HG03095 (cell line): Measurements from ENCODE around the gene TSG101.

Source experiments
- ATAC-seq: cut with Tn5 transposase; IDR thresholded peaks from one replicate; pipeline ENCODE4 v1.9.1; 2021; ENCODE audit warnings: moderate library complexity; ENCODE audit not compliant: unreplicated experiment

The TSG101 gene, protein sequence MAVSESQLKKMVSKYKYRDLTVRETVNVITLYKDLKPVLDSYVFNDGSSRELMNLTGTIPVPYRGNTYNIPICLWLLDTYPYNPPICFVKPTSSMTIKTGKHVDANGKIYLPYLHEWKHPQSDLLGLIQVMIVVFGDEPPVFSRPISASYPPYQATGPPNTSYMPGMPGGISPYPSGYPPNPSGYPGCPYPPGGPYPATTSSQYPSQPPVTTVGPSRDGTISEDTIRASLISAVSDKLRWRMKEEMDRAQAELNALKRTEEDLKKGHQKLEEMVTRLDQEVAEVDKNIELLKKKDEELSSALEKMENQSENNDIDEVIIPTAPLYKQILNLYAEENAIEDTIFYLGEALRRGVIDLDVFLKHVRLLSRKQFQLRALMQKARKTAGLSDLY

DNA sequence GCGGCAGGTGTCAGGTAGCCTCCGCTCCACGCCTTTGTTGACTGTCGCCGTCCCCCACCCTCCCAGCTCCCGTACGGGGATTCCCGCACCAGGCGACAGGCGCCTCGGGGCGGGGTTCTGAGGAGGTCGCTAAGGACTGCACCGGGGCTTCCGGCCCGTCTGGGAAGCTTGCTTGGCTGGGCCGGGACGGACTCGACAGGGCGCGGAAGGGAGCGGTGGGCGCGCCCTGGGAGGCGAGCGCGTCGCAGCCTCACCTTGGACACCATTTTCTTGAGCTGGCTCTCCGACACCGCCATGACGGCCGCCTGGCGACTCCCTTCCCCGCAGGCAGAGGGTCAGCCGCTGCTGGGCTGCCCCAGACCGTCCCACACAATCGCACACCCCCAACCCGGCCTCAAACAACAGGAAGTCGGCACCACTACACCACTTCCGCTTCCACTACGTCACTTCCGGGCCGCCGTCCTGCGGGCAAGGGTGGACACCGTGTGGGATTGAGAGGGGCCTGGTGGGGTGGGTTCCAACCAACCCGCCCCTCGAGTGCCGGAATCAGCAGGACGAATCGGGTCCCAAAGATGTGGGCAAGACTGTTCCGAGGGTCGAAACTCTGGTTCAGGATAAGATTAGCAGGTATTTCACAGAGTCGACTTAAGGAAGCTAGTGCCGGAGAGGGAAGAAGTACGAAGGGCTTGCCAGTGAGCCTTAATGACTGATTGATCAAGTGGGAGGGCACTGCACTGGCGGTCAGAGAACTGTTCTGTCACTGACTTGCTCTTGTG, at the start of gene TSG101:
TSG101 (minus strand) TSS at position 422 of the 776 bp plus-strand sequence; CDS start at position 296, 126 bp downstream.
- ATAC-seq: peak; percentile 96

- no peak for ATAC-seq
Observed at GRCh38 chr11:18575361-18575760, 48.6 kb upstream of the TSG101 start.

- ATAC-seq: no peak
Observed at GRCh38 chr11:18567081-18567480, 40.3 kb upstream of the TSG101 start.

- ATAC-seq: no peak
Observed at GRCh38 chr11:18566406-18566805, 39.7 kb upstream of the TSG101 start.

- no peak for ATAC-seq
Observed at GRCh38 chr11:18564149-18564548, 37.4 kb upstream of the TSG101 start.

- ATAC-seq: no peak
Observed at GRCh38 chr11:18563090-18563730, 36.5 kb upstream of the TSG101 start.

DNA sequence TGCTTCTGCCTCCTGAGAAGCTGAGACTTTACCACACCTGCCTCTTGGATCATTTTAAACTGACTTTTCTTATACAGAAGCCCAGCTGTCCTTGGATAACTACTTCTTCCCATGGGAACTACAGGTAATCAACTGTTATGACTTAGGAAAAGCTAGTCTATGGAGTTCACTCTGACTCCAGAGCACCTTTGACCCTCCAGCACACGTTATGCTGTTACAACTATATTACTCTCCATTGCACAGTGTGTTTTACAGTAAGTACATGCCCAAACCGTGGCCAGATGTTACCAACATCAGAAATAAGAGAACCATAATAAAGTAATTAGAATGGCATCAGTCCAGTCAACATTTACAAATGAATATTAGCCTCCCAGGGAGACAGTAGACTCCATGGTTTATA, 21.3 kb upstream of the TSG101 start:
- no peak for ATAC-seq

DNA sequence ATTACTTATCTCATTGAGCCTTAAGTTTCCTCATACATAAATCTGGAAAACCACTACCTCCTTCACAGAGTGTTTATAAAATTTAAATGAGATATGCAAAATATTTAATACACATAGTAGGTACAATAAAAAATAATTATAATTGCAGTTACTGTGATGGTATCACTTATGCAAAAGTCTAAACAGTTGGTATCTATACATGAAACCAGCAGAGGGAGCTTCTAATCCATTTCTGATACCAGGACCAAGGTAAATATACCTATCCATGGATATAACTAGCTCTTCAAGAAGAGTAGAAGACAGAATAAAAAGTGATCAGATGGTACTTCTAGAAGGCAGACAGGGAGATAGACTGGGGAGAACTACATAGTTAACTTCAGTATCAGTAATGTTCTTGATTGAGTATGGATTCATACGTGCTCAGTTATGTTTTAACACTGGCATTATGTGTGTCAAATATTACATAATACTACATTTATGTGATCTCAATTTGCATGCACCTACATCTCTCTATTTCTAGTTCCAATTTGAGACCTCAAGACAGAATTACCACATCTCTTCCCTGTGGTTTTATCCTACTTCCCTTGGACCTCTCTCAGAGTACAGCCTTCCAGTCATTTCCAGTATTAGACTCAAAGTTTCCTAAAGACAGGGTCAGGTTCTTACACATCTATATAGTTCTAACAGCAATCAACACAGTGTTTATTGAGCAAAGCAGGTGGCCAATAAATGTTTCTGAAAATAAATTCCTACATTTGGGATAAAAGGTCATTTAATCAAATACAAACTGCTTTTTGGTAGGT, 13.7 kb upstream of the TSG101 start:
- no peak for ATAC-seq

DNA sequence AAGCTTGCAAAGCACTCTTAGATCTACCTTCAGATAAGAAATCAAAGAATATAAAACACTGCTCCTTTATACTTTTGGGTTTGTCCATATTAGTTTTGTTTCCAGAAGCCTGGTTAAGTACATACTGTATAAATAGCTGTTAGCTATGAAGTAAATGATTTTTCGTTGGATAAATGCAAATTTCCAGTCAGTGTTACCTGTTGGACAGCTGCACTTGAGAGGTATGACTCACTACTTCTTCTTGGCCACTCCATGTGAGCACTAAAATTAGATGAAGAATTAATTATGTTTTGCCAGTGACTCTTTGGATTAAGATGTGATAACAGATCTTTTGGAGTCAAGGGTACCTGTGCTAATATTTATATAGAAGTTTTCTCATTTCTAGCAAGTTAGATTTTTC, 9.5 kb upstream of the TSG101 start:
- ATAC-seq: no peak

DNA sequence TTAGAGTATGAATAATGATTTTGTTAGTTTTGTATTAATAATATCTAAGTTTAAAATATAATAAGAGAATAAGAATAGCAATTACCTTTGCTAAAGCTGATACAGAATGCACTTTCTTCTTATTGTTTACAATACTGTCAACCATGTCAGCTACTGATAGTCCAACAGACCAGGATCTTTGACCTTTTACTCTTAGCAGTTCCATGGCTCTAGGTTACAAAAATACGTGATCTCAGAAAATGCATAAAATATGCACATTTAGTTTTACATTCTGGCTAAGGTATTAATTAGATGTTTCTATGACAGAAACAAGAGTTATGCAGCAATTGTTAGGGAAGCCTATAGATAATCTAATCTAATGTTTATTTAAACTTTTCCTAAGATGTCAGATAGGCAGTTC, 7.5 kb upstream of the TSG101 start:
- ATAC-seq: no peak

- ATAC-seq: no peak
Observed at GRCh38 chr11:18533365-18533764, 6.6 kb upstream of the TSG101 start.

- no peak for ATAC-seq
Observed at GRCh38 chr11:18527512-18527911, 770 bp upstream of the TSG101 start.

DNA sequence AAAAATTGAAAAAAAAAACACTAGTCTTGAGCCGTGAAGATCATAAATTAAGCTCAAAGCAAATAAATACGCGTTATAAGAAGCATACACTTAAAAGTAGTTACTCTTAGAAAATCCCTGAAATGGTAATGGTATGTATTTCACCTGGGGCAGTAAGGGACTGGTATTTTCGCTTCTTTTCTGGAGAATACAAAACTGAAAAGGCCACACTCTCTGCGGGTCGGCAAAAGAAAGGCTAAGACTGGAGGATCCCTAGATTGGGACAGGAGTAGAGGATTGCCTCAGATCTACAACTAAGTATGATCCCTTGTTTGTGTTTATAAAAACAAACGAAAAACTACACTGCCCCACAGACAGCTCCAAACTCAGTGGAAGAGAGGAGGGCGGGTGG, 617 bp downstream of the TSG101 start:
- ATAC-seq: no peak

- no peak for ATAC-seq
Observed at GRCh38 chr11:18524248-18524647, 2.5 kb downstream of the TSG101 start.

GRCh38 chr11:18523084-18523483, 3.7 kb downstream of the TSG101 start:
- ATAC-seq: no peak

DNA sequence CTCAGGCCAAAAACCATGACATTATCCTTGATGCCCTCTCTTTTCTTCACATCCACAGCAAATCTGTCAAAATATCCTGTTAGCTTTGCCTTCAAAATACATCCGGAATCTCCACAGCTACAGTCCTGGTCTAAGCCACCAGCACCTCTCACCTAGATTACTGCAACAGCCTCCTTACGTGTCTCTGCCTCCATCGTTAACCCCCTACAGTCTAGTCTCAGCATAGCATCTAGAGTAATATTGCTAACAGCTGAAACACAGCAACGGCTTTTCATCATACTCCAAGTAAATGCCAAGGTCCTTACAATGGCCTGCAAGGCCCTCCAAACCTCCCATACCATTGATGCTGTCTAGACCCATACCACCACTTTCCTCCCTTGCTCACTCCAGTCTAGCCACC, 4.4 kb downstream of the TSG101 start:
- no peak for ATAC-seq

GRCh38 chr11:18521122-18521521, 5.6 kb downstream of the TSG101 start:
- no peak for ATAC-seq

GRCh38 chr11:18502352-18502751, 24.4 kb downstream of the TSG101 start:
- no peak for ATAC-seq

GRCh38 chr11:18501629-18502028, 25.1 kb downstream of the TSG101 start:
- ATAC-seq: no peak

DNA sequence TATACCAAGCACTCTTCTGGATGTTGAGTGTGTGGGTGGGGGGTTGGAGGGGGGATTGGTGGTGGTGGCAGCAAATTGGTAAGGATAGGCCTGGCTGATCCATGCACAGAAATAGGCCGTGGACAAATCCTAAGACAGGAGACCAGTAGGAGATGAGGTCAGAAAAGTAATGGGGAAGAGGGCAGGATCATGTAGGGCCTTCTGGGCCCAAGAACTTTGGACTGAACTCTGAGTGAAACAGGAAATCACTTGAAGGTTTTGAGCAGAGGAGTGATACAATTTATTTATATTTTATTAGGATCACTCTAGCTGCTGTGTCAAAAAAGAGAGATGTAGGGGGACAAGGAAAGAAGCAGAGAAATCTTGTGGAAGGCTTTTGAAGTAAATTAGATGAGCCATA, 28.7 kb downstream of the TSG101 start:
- ATAC-seq: no peak

DNA sequence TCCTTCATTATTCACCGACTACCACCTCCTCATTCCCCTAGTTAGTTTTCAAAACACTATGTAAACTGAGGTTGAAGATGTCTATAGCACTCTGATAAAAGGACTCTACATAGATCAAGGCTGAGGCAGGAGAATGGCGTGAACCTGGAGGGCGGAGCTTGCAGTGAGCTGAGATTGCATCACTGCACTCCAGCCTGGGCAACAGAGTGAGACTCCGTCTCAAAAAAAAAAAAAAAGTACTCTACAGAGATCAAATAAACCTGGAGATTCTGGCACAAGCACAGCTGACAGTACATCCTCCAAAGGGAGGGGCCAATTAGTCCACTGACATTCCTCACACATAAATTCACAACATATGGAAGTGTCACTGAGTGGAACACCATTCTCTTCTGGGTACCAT, 31.0 kb downstream of the TSG101 start:
- no peak for ATAC-seq
